HL-60/S4 treated with retinoic acid at 250 ng/mL for 4 days and 3 days (cell line): ENCODE data around the gene TTYH2.
"Not testable (repeated sequence)": the region's sequence is repeated elsewhere in the genome, so short reads cannot be mapped to it uniquely, and the experiment has no call there.

Experiments
- in situ Hi-C: fragments of 300-500 bp; cut with MboI; formaldehyde crosslinking; loops from 2 replicates; pipeline ENCODE4 v1.7.0; 2022; ENCODE audit warnings: low sequenced_read_pairs

TTYH2 gene

GRCh38 chr17:74277935-74278334, 64.6 kb downstream of the TTYH2 start:
- in situ Hi-C loops, result loop anchor here (10.0 kb wide), 1 partner anchor 63 kb away; the partner anchor contains the start of gene TTYH2

DNA sequence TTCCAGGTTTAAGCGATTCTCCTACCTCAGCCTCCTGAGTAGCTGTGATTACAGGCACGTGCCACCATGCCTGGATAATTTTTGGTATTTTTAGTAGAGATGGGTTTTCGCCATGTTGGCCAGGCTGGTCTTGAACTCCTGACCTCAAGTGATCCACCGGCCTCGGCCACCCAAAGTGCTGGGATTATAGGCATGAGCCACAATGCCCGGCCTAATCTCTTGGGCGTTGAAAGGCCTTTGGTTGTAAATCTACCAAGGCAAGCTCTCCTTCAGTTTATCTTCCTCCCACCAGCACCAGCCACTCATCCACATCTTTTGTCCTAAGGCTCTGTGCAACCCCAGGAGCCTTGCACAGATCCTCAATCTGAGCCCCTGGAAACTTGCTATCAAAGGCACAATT, 66.2 kb downstream of the TTYH2 start:
- in situ Hi-C loops, result loop anchor here (10.0 kb wide), 1 partner anchor 65 kb away; the partner anchor contains the start of gene TTYH2

GRCh38 chr17:74280093-74280513, 66.7 kb downstream of the TTYH2 start:
- in situ Hi-C loops, result no loop called here

GRCh38 chr17:74281799-74282198, 68.4 kb downstream of the TTYH2 start:
- in situ Hi-C loops, result no loop called here

DNA sequence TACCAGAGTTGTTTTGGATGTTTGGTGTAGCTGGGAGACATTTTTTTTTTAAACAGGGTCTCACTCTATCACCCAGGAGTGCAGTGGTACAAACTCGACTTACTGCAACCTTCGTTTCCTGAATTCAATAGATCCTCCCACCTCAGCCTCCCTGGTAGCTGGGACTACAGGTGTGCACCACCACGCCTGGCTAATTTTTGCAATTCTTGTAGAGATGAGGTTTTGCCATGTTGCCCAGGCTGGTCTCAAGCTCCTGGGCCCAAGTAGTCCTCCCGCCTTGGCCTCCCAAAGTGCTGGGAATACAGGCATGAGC, 68.9 kb downstream of the TTYH2 start:
- in situ Hi-C loops, result not testable (repeated sequence)

GRCh38 chr17:74282587-74283370, 69.4 kb downstream of the TTYH2 start:
- in situ Hi-C loops, result no loop called here

DNA sequence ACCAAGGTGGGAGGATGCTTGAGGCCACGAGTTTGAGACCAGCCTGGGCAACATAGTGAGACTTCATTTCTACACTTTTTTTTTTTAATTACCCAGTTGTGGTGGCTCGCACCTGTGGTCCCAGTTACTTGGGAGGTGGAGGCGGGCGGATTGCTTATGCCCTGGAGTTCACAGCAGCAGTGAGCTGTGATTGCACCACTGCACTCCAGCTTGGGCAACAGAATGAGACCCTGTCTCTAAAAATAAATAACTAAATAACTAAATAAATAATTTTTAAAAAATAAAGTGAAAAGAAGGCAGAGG, 70.0 kb downstream of the TTYH2 start:
- in situ Hi-C loops, result no loop called here

- in situ Hi-C loops, result no loop called here
These were observed 73.7 kb downstream of the TTYH2 start for GRCh38 chr17:74287031-74287602.

DNA sequence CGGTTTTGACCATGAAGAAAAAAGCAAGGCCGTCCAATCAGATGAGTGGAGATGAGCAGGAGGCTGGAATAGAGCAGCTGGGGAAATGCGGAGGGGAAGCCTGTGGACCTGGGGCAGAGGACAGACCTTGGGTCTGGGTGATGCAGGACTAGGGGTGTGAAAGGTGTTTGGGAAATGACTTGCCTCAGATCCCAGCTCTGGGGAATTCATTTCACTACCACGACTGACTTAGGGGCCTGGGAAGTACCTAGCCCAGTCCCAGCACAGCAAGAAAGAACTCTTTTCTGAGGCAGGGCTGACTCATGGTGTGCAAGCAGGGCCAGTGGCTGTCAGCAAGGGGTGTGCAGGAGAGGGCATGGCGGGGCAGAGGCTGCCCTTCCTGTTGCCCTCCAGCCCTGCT, 75.4 kb downstream of the TTYH2 start:
- in situ Hi-C loops, result no loop called here

DNA sequence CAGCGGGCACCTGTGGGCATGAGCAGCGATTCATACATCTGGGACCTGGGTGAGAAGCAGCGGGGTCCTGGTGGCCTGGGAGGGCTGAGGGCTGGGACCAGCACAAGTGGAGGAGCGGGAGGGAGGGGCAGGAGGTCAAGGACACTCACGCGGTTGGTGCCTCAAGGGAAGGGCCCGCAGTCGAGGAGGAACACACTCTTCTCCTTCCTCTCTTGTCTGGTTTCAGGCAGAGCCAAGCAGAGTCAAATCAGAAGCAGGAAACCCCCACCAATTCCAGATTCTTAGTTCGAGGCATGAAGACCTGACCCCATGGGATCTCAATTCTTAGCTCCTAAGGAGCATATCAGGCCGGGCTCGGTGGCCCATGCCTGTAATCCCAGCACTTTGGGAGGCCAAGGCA, 76.3 kb downstream of the TTYH2 start:
- in situ Hi-C loops, result no loop called here

DNA sequence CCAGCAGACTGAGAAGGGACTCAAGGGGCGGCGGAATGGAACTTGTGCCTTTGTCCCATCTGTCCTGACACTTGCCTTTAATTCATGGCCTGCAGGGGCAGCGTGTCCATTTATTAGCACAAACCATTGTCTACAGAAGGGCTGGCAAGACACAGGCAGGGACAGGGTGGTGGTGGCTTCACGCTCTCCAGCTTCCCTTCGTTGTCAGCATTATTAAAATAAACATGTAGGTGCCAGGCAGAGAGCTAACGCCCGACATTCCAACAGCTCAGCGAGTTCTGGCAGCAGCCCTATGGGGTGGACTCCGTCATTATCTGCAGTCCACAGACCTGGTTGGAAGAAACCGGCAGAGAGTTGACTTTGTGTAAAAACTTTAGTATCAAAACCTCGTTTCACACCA, 77.0 kb downstream of the TTYH2 start:
- in situ Hi-C loops, result no loop called here

- in situ Hi-C loops, result no loop called here
These were observed 79.1 kb downstream of the TTYH2 start for GRCh38 chr17:74292495-74292894.

DNA sequence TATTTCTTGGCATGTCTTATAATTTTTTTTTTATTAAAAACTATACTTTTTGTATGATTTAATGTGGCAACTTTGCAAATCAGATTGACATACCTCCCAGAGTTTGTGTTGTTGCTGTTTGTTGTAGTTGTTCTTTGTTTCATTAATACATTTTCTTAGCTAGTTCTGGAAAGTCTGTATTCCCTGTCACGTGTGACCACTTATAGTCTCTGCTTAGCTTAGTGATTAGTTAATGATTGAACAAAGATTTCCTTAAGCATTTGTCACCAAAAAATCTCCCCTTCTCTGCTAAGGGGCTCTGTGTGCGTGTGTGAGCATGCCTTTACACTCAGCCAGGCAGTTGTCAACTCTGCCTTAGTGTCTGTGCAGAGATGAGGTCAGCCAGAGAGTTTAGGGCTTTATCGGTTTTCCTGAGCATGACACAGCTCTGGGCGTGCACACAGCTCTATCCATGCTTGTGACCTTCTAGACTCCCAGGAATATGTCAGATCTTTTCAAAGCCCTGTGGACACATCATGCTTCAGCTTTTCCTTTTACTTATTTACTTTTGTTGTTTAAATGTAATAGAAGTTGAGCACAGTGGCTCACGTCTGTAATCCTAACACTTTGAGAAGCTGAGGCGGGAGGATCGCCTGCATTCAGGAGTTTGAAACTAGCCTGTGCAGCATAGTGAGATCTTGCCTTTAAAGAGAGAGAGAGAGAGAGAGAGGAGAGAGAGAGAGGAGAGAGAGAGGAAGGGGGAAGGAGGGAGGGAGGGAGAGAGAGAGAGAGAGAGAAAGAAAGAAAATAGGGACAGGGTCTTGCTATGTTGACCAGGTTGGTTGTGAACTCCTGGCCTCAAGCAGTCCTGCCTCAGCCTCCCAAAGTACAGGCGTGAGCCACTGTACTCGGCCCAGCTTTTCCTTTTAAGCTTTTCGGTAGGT, 82.5 kb downstream of the TTYH2 start:
- in situ Hi-C loops, result no loop called here

GRCh38 chr17:74296548-74296936, 83.2 kb downstream of the TTYH2 start:
- in situ Hi-C loops, result no loop called here

GRCh38 chr17:74297941-74298340, 84.6 kb downstream of the TTYH2 start:
- in situ Hi-C loops, result no loop called here

- in situ Hi-C loops, result no loop called here
These were observed 85.4 kb downstream of the TTYH2 start for GRCh38 chr17:74298778-74299177.

- in situ Hi-C loops, result no loop called here
These were observed 86.0 kb downstream of the TTYH2 start for GRCh38 chr17:74299226-74300009.

DNA sequence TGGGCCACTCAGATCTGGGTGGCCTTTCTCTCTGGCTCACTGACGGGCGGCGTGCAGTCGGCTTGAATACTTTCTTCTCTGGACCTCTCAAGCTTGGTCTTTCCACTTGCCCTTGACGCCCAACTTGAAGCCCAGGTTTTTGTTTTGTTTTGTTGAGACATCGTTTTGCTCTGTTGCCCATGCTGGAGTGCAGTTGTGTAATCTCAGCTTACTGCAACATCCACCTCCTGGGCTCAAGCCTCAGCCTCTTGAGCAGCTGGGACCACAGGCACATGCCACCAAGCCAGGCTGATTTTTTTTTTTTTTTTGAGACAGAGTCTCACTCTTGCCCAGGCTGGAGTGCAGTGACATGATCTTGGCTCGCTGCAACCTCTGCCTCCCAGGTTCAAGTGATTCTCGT, 89.9 kb downstream of the TTYH2 start:
- in situ Hi-C loops, result no loop called here

GRCh38 chr17:74304184-74304583, 90.8 kb downstream of the TTYH2 start:
- in situ Hi-C loops, result no loop called here

- in situ Hi-C loops, result no loop called here
These were observed 92.7 kb downstream of the TTYH2 start for GRCh38 chr17:74305865-74306654.
